AG04450 (cell line): Measurements from ENCODE around the gene C1QTNF4. TPM values are rescaled to one million over a fixed set of nuclear protein-coding genes. Genes with fewer than 3 reads are reported as not detected.
"Not testable (repeated sequence)": the region's sequence is repeated elsewhere in the genome, so short reads cannot be mapped to it uniquely, and the experiment has no call there.

ENCODE experiments used
- CTCF ChIA-PET: fragments of 300-600, 350-600 bp; formaldehyde crosslinking; extraction: SDS; loops from one replicate; lab custom pipeline; 2022; ENCODE audit warnings: antibody characterized with exemption, inconsistent platforms; lab: Charles Lee
- POLR2A ChIA-PET: fragments of 350-600 bp; formaldehyde crosslinking; extraction: SDS; loops from one replicate; lab custom pipeline; 2021; ENCODE audit warnings: antibody characterized with exemption, inconsistent platforms; lab: Yijun Ruan, JAX
- DNase-seq: peaks from one replicate; pipeline ENCODE4 v3.0.0-alpha.2; 2011; ENCODE audit warnings: low read depth, low spot score
- H3K27ac ChIP-seq: one replicate; pipeline ENCODE4 v1.5.1; 2012; ENCODE audit warnings: low read depth, low read length, control low read depth
- H3K27me3 ChIP-seq: one replicate; pipeline ENCODE4 v1.6.0; 2012; ENCODE audit warnings: low read length; ENCODE audit not compliant: control insufficient read depth, insufficient read depth
- H3K4me3 ChIP-seq: 2 replicates; pipeline ENCODE4 v1.5.1; 2011; ENCODE audit warnings: mild to moderate bottlenecking, low read depth, low read length, control low read depth
- H3K9me3 ChIP-seq: 2 replicates; pipeline ENCODE4 v1.5.1; 2012; ENCODE audit warnings: low read length; ENCODE audit not compliant: control insufficient read depth, insufficient read depth
- CTCF ChIP-seq: IDR thresholded peaks from 2 replicates; pipeline ENCODE4 v1.5.1; 2011; ENCODE audit warnings: low read depth, low read length, control low read depth, inconsistent platforms
- polyA minus RNA-seq: library from RNA; depleted of rRNA, polyadenylated mRNA; stranded (reverse); fragments of >200 nt; gene quantifications from 2 replicates; pipeline ENCODE4 v1.2.3, GENCODE V29; 2011; rRNA and poly(A)+ RNA removed
- polyA plus RNA-seq: library from polyadenylated mRNA; depleted of rRNA; stranded (reverse); fragments of >200 nt; gene quantifications from 2 replicates; pipeline ENCODE4 v1.2.3, GENCODE V29; 2011; rRNA removed

The C1QTNF4 gene
- 0.14 and 0.19 TPM in 2 replicates for polyA plus RNA-seq
- not detected in 2 replicates for polyA minus RNA-seq

- Histone ChIP-seq H3K9me3 (peaks cover 8% of the 10 kb centered on the region; the same call in 1 of the 2 replicates), H3K4me3 (peak within 1 kb of the TSS; percentile 48), H3K27ac (no peak within 1 kb of the TSS), H3K27me3 (peaks cover 45% of the 10 kb centered on the region)
- no peak for TF ChIP-seq CTCF
- ChIA-PET CTCF (no interaction called here), POLR2A (interaction anchor here (1.5 to 1.6 kb wide), 2 partner anchors 10 to 14 kb away, joined by 3 read pairs; no protein-coding TSS in a partner anchor)
- no peak for DNase-seq
These were observed at the start of gene C1QTNF4 for GRCh38 chr11:47593934-47594855. C1QTNF4 (minus strand) TSS chr11:47594411; CDS start chr11:47590810, 3,601 bp downstream.

GRCh38 chr11:47642099-47642855 is 48.1 kb upstream of the C1QTNF4 start, which contains the start of gene MTCH2:
MTCH2 (minus strand) TSS chr11:47642559; CDS start chr11:47642465, 94 bp downstream.
- 0 out of 2 replicates have a peak, but pooled peaks have one; percentile 9 for TF ChIP-seq CTCF
- DNase-seq, result peak; percentile 93
- no peaks in the 10 kb centered on the region; the same call in 1 of the 2 replicates for H3K9me3 ChIP-seq
- ChIA-PET POLR2A (no interaction called here), CTCF (no interaction called here)
- H3K4me3 ChIP-seq, result peak within 1 kb of the TSS; percentile 85
- peak within 1 kb of the TSS; percentile 87 for H3K27ac ChIP-seq
- H3K27me3 ChIP-seq, result no peaks in the 10 kb centered on the region

- ChIA-PET CTCF (interaction anchor here (0.6 to 1.2 kb wide), 2 partner anchors 22 to 87 kb away, joined by 3 read pairs; no protein-coding TSS in a partner anchor), POLR2A (no interaction called here)
- no peak for DNase-seq
- H3K9me3 ChIP-seq, result no peaks in the 10 kb centered on the region; the same call in 1 of the 2 replicates
- no peaks in the 10 kb centered on the region for H3K27me3 ChIP-seq
- peak overlapping the region; percentile 85 for H3K4me3 ChIP-seq
- TF ChIP-seq CTCF, result no peak
- H3K27ac ChIP-seq, result peak overlapping the region; percentile 87
These were observed 47.4 kb upstream of the C1QTNF4 start for GRCh38 chr11:47641600-47642098.

- H3K27ac ChIP-seq, H3K27me3 ChIP-seq, H3K9me3 ChIP-seq, H3K4me3 ChIP-seq, DNase-seq, POLR2A ChIA-PET: not testable (repeated sequence)
- CTCF ChIA-PET, result interaction anchor here (1.2 kb wide), 1 partner anchor 21 kb away, joined by 3 read pairs; no protein-coding TSS in a partner anchor
These were observed 46.3 kb upstream of the C1QTNF4 start for GRCh38 chr11:47640506-47640905.

- H3K9me3 ChIP-seq, H3K27ac ChIP-seq, POLR2A ChIA-PET, H3K27me3 ChIP-seq, H3K4me3 ChIP-seq, CTCF ChIA-PET, DNase-seq: not testable (repeated sequence)
These were observed 42.1 kb upstream of the C1QTNF4 start for GRCh38 chr11:47636331-47636730.
